Spleen (tissue), 11 donors: ENCODE data around the gene LACRT. TPM values are rescaled to one million over a fixed set of nuclear protein-coding genes. Genes with fewer than 3 reads are reported as not detected.
"Not testable (repeated sequence)": the region's sequence is repeated elsewhere in the genome, so short reads cannot be mapped to it uniquely, and the experiment has no call there.

Experiments used
- DNase-seq: peaks from one replicate; pipeline ENCODE4 v3.0.0-alpha.2; 2020
- H3K27ac ChIP-seq, 8 donors: fragments of 200-600 bp; sonication (generic) in 7 of 8; 1 replicate in 4 of 8; 2 replicates in 4 of 8; pipeline versions ENCODE4 v1.5.0 to v1.8.0; 2016 to 2021; ENCODE audit warnings: inconsistent platforms in 4 of 8, mild to moderate bottlenecking in 4 of 8, moderate library complexity in 1 of 8
- H3K27me3 ChIP-seq, 7 donors: fragments of 200-600 bp; sonication (generic) in 6 of 7; replicated peaks in 1 of 7; 1 replicate in 4 of 7; 2 replicates in 3 of 7; pipeline versions ENCODE4 v1.5.0 to v1.8.0; 2016 to 2021; ENCODE audit warnings: inconsistent platforms in 3 of 7, mild to moderate bottlenecking in 1 of 7
- H3K36me3 ChIP-seq, 6 donors: fragments of 200-600 bp; sonication (generic) in 5 of 6; 1 replicate in 4 of 6; 2 replicates in 2 of 6; pipeline versions ENCODE4 v1.5.0 to v1.8.0; 2016 to 2021; ENCODE audit warnings: inconsistent platforms in 2 of 6
- H3K4me1 ChIP-seq, 6 donors: fragments of 200-600 bp; sonication (generic) in 5 of 6; 1 replicate in 3 of 6; 2 replicates in 3 of 6; pipeline versions ENCODE4 v1.5.0 to v1.8.0; 2016 to 2021; ENCODE audit warnings: inconsistent platforms in 3 of 6
- H3K4me3 ChIP-seq, 8 donors: fragments of 200-600 bp; sonication (generic) in 7 of 8; 1 replicate in 4 of 8; 2 replicates in 4 of 8; pipeline versions ENCODE4 v1.5.0 to v1.8.0; 2016 to 2021; ENCODE audit warnings: inconsistent platforms in 4 of 8, mild to moderate bottlenecking in 4 of 8, moderate library complexity in 2 of 8
- H3K9me3 ChIP-seq, 8 donors: fragments of 200-600 bp; sonication (generic) in 7 of 8; 1 replicate in 4 of 8; 2 replicates in 4 of 8; pipeline versions ENCODE4 v1.5.0 to v1.8.0; 2016 to 2021; ENCODE audit warnings: inconsistent platforms in 4 of 8
- POLR2A ChIP-seq, 3 donors: fragments of 450-650 bp; IDR thresholded peaks; one replicate each; pipeline ENCODE4 v1.5.1; 2017; ENCODE audit warnings: antibody characterized with exemption in 3 of 3, mild to moderate bottlenecking in 1 of 3
- POLR2AphosphoS5 ChIP-seq, 3 donors: sonication (generic); formaldehyde crosslinking; IDR thresholded peaks; one replicate each; pipeline ENCODE4 v1.5.1; 2017; ENCODE audit warnings: antibody characterized with exemption in 3 of 3
- WGBS, 5 donors: extraction: QIAGEN DNeasy Blood & Tissue Kit in 3 of 5; methylation state at CpG; one replicate each; pipeline versions ENCODE4 v1.1.5 to v1.1.7; 2013 to 2018; 5-methylcytosine and 5-hydroxymethylcytosine counted together
- intact Hi-C: fragments of 100-400 bp; cut with DNase I; formaldehyde crosslinking; loops from one replicate; pipeline ENCODE4 v1.15.0; 2023; ENCODE audit warnings: low total_unique reads
- polyA plus RNA-seq, 3 donors: library from polyadenylated mRNA; stranded (reverse); fragments of 200-250 nt; gene quantifications; one replicate each; pipeline ENCODE4 v1.2.1, GENCODE V29; 2013
- total RNA-seq, 7 donors: library from RNA; depleted of rRNA in 3 of 7; stranded (reverse); fragments of >200 nt in 3 of 7; fragmentation: NEBNext Ultra II Directional in 4 of 7; extraction: Animal tissue kit (Norgen Biotek cat#: 25700) in 4 of 7; gene quantifications; one replicate each; pipeline versions ENCODE4 v1.1.0 to v1.2.1, GENCODE V29; 2016 to 2021
- TF ChIP-seq, protein P1 (sequence below), 11 experiments: fragments of 200-600 bp in 7 of 11; fragments of 450-650 bp in 4 of 11; sonication (generic) in 4 of 11; IDR thresholded peaks in 8 of 11; conservative IDR thresholded peaks in 3 of 11; 1 replicate in 7 of 11; 2 replicates in 4 of 11; pipeline versions ENCODE4 v1.4.0 to v1.8.0; 2016 to 2021; ENCODE audit warnings: antibody characterized with exemption in 11 of 11, inconsistent platforms in 4 of 11, mild to moderate bottlenecking in 1 of 11
- donor health status: healthy with polysubstance abuse.
- donor health status: DM: no; HTN: no; CAD: no; lungs with moderate emphysema.
- donor health status: DM: no; HTN: no; CAD: no.
- donor health status: Bipolar disorder and iron deficiency.
- donor health status: healthy.
- donor health status: DM: no; HTN: no; CAD: no.
- donor health status: DM: yes; HTN: yes; CAD: no.

LACRT gene
- total and polyA plus RNA-seq, 10 donors = not detected

DNA sequence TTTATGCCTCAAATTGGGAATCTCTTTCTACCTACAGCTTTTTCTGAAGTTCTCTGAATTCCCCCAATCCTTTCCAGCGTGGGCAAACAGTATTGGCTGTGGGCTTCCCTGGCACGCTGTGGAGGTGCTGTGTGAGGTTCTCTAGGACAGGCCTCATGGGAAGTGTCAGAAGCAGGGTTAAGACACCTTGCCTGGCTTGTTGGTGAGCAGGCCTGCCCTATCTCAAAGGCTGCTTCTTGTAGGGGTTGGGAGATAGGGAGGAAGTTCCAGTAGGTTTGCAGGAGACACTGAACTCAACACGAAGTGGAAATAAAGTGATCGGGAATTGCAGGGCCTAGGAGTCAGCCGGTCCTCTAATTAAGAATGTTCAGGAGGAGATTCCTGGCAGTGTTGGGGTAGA is 43.4 kb upstream of the LACRT start:
- Histone ChIP-seq H3K27ac (no peak overlapping the region), H3K4me1 (no peaks in the 10 kb centered on the region), H3K27me3 (peaks cover 0 to 49% (median 0%) of the 10 kb centered on the region in 7 donors), H3K36me3 (no peaks in the 10 kb centered on the region), H3K9me3 (no peaks in the 10 kb centered on the region), H3K4me3 (no peak overlapping the region)
- TF ChIP-seq, protein P1, sequence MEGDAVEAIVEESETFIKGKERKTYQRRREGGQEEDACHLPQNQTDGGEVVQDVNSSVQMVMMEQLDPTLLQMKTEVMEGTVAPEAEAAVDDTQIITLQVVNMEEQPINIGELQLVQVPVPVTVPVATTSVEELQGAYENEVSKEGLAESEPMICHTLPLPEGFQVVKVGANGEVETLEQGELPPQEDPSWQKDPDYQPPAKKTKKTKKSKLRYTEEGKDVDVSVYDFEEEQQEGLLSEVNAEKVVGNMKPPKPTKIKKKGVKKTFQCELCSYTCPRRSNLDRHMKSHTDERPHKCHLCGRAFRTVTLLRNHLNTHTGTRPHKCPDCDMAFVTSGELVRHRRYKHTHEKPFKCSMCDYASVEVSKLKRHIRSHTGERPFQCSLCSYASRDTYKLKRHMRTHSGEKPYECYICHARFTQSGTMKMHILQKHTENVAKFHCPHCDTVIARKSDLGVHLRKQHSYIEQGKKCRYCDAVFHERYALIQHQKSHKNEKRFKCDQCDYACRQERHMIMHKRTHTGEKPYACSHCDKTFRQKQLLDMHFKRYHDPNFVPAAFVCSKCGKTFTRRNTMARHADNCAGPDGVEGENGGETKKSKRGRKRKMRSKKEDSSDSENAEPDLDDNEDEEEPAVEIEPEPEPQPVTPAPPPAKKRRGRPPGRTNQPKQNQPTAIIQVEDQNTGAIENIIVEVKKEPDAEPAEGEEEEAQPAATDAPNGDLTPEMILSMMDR (IDR thresholded peaks at IDR 0.05 in 8 of 11, conservative IDR thresholded peaks at IDR 0.05 in 3 of 11) = no peak
- TF ChIP-seq POLR2A (IDR thresholded peaks at IDR 0.05) (no peak), POLR2AphosphoS5 (IDR thresholded peaks at IDR 0.05) (no peak)
- intact Hi-C loops = no loop called here
- no peak for DNase-seq
- 72 to 83% (median 81%) methylated on average over 5 of the region's 5 CpGs for WGBS, 5 donors

GRCh38 chr12:54667945-54668344 is 33.2 kb upstream of the LACRT start:
- DNase-seq = no peak
- Histone ChIP-seq H3K9me3 (no peaks in the 10 kb centered on the region), H3K4me3 (no peak overlapping the region), H3K4me1 (no peaks in the 10 kb centered on the region), H3K36me3 (no peaks in the 10 kb centered on the region), H3K27ac (no peak overlapping the region), H3K27me3 (peaks cover 0 to 6% (median 0%) of the 10 kb centered on the region in 7 donors)
- intact Hi-C loops = no loop called here
- no peak for TF ChIP-seq POLR2A (IDR thresholded peaks at IDR 0.05)
- TF ChIP-seq, protein P1 (IDR thresholded peaks at IDR 0.05 in 8 of 11, conservative IDR thresholded peaks at IDR 0.05 in 3 of 11) = no peak
- no peak for TF ChIP-seq POLR2AphosphoS5 (IDR thresholded peaks at IDR 0.05)
- 80 to 94% (median 87%) methylated on average over 5 of the region's 5 CpGs for WGBS, 5 donors

DNA sequence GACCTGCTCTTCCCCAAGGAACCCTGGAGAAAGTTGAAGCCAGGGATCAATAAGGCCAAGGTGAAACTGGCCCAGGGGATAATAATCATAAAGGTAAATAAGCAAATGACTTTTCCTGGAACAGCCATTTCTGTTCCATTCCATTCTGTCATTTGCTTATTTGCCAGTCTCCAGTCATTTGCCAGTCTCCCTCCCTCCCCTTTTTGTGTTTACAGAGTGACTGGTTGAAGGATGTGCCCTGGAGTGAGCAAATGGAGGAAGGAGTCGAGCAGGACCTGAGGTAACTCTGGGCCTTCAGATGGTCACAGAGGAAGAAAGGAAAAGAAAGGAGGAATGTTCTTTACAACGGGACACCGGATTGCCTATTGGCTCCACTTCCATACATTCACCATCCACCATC is 31.3 kb upstream of the LACRT start:
- Histone ChIP-seq H3K27me3 (peaks cover 0 to 6% (median 0%) of the 10 kb centered on the region in 7 donors), H3K27ac (no peak overlapping the region), H3K9me3 (no peaks in the 10 kb centered on the region), H3K36me3 (no peaks in the 10 kb centered on the region), H3K4me1 (no peaks in the 10 kb centered on the region), H3K4me3 (no peak overlapping the region)
- intact Hi-C loops = no loop called here
- TF ChIP-seq POLR2AphosphoS5 (IDR thresholded peaks at IDR 0.05) (no peak), POLR2A (IDR thresholded peaks at IDR 0.05) (no peak)
- TF ChIP-seq, protein P1 (IDR thresholded peaks at IDR 0.05 in 8 of 11, conservative IDR thresholded peaks at IDR 0.05 in 3 of 11) = no peak
- DNase-seq = no peak
- WGBS, 5 donors = 73 to 85% (median 80%) methylated on average over 3 of the region's 3 CpGs

- intact Hi-C loops, H3K4me1 ChIP-seq, H3K27ac ChIP-seq, DNase-seq, H3K4me3 ChIP-seq, H3K36me3 ChIP-seq, H3K27me3 ChIP-seq, H3K9me3 ChIP-seq: not testable (repeated sequence)
- WGBS, 5 donors = 66 to 81% (median 77%) methylated on average over 3 of the region's 3 CpGs
These were observed 30.4 kb upstream of the LACRT start for GRCh38 chr12:54665022-54665635.
